IMR-90 (cell line): ENCODE measurements around the gene MAPKAP1. TPM values are rescaled to one million over a fixed set of nuclear protein-coding genes. Genes with fewer than 3 reads are reported as not detected.

Experiments
- ATAC-seq: fragments of 200-7000 bp; cut with Tn5 transposase; 2 replicates; pipeline ENCODE4 v1.9.1; 2020; ENCODE audit warnings: low read depth, mild to moderate bottlenecking, moderate library complexity
- BruUV-seq: library from RNA; stranded (reverse); fragments of 400-500 nt; replicated peaks from 2 replicates; lab custom pipeline; 2021; lab: Mats Ljungman, UMichigan
- CTCF ChIA-PET: fragments of 300-600 bp; formaldehyde crosslinking; extraction: SDS; loops from one replicate; lab custom pipeline; 2021; ENCODE audit warnings: antibody characterized with exemption; lab: Yijun Ruan, JAX
- POLR2A ChIA-PET: fragments of 300-600 bp; sonication (Branson Sonifier 250); formaldehyde crosslinking; loops from one replicate; lab custom pipeline; 2022; ENCODE audit warnings: antibody characterized with exemption; ENCODE audit not compliant: unreplicated experiment; lab: Charles Lee
- DNase-seq: peaks from one replicate; pipeline ENCODE4 v3.0.0; 2013
- H2AFZ ChIP-seq: replicated peaks from 2 replicates; pipeline ENCODE3; 2013; ENCODE audit warnings: low read length, mild to moderate bottlenecking; ENCODE audit not compliant: poor library complexity
- H2AK5ac ChIP-seq: 2 replicates; pipeline ENCODE4 v1.6.1; 2013; ENCODE audit warnings: low read depth, low read length, inconsistent platforms
- H2AK9ac ChIP-seq: replicated peaks from 2 replicates; pipeline ENCODE3; 2013; ENCODE audit warnings: mild to moderate bottlenecking, low read depth, low read length, moderate library complexity; ENCODE audit not compliant: poor library complexity
- H2BK120ac ChIP-seq: 2 replicates; pipeline ENCODE4 v1.6.1; 2013; ENCODE audit warnings: low read depth, low read length, inconsistent platforms
- H2BK15ac ChIP-seq: 3 replicates; pipeline ENCODE4 v1.6.1; 2013; ENCODE audit warnings: low read depth, low read length, inconsistent platforms
- H2BK20ac ChIP-seq: 2 replicates; pipeline ENCODE4 v1.6.1; 2013; ENCODE audit warnings: low read depth, mild to moderate bottlenecking, inconsistent platforms, low read length, moderate library complexity
- H2BK5ac ChIP-seq: 2 replicates; pipeline ENCODE4 v1.6.1; 2013; ENCODE audit warnings: mild to moderate bottlenecking, low read depth, low read length, inconsistent platforms; ENCODE audit not compliant: poor library complexity, severe bottlenecking
- H3K14ac ChIP-seq: replicated peaks from 2 replicates; pipeline ENCODE4 v1.6.1; 2013; ENCODE audit warnings: low read depth, low read length, inconsistent platforms
- H3K18ac ChIP-seq: 2 replicates; pipeline ENCODE4 v1.6.1; 2013; ENCODE audit warnings: low read depth, low read length, control low read depth
- H3K23ac ChIP-seq: 2 replicates; pipeline ENCODE4 v1.6.1; 2013; ENCODE audit warnings: low read depth, low read length, inconsistent platforms
- H3K27ac ChIP-seq: 2 replicates; pipeline ENCODE4 v1.5.1; 2013; ENCODE audit warnings: mild to moderate bottlenecking, control low read depth, low read length; ENCODE audit not compliant: insufficient read depth
- H3K27me3 ChIP-seq: 2 replicates; pipeline ENCODE4 v1.6.1; 2013; ENCODE audit warnings: low read length; ENCODE audit not compliant: control insufficient read depth, insufficient read depth
- H3K36me3 ChIP-seq: 2 replicates; pipeline ENCODE4 v1.6.1; 2013; ENCODE audit warnings: low read length, mixed read lengths; ENCODE audit not compliant: control insufficient read depth, insufficient read depth
- H3K4ac ChIP-seq: 2 replicates; pipeline ENCODE4 v1.6.1; 2013; ENCODE audit warnings: low read depth, low read length, inconsistent platforms
- H3K4me1 ChIP-seq: 2 replicates; pipeline ENCODE4 v1.6.1; 2013; ENCODE audit warnings: low read length, mixed read lengths; ENCODE audit not compliant: control insufficient read depth, insufficient read depth
- H3K4me2 ChIP-seq: 2 replicates; pipeline ENCODE4 v1.6.1; 2013; ENCODE audit warnings: low read depth, mild to moderate bottlenecking, control low read depth, low read length, moderate library complexity
- H3K4me3 ChIP-seq: 2 replicates; pipeline ENCODE4 v1.5.1; 2013; ENCODE audit warnings: low read depth, mild to moderate bottlenecking, control low read depth, low read length, moderate library complexity; ENCODE audit not compliant: insufficient read depth
- H3K56ac ChIP-seq: 2 replicates; pipeline ENCODE4 v1.6.1; 2013; ENCODE audit warnings: low read length, inconsistent platforms; ENCODE audit not compliant: insufficient read depth; ENCODE audit errors: extremely low read depth
- H3K79me1 ChIP-seq, 2 experiments: 2 replicates each; pipeline ENCODE4 v1.6.1; 2013; ENCODE audit warnings: low read length in 2 of 2, inconsistent platforms in 1 of 2, low read depth in 1 of 2
- H3K9ac ChIP-seq: 2 replicates; pipeline ENCODE4 v1.6.1; 2013; ENCODE audit warnings: low read depth, low read length, control low read depth
- H3K9me1 ChIP-seq: 2 replicates; pipeline ENCODE4 v1.6.1; 2013; ENCODE audit warnings: low read length, inconsistent platforms; ENCODE audit not compliant: insufficient read depth
- H3K9me3 ChIP-seq: 2 replicates; pipeline ENCODE4 v1.6.1; 2013; ENCODE audit warnings: low read length; ENCODE audit not compliant: control insufficient read depth, insufficient read depth
- H4K20me1 ChIP-seq: 2 replicates; pipeline ENCODE4 v1.6.1; 2013; ENCODE audit warnings: low read length, inconsistent platforms; ENCODE audit not compliant: insufficient read depth
- H4K5ac ChIP-seq: 2 replicates; pipeline ENCODE4 v1.6.1; 2013; ENCODE audit warnings: mild to moderate bottlenecking, low read depth, low read length, control low read depth
- H4K8ac ChIP-seq, 2 experiments: 2 replicates each; pipeline ENCODE4 v1.6.1; 2013; ENCODE audit warnings: low read depth in 2 of 2, low read length in 2 of 2, control low read depth in 1 of 2, inconsistent platforms in 1 of 2
- H4K91ac ChIP-seq: 2 replicates; pipeline ENCODE4 v1.6.1; 2013; ENCODE audit warnings: low read depth, low read length, inconsistent platforms; ENCODE audit not compliant: insufficient read depth
- BHLHE40 ChIP-seq: fragments of 150-350 bp; IDR thresholded peaks from 2 replicates; pipeline ENCODE4 v1.6.1; 2016; ENCODE audit warnings: mild to moderate bottlenecking, low read depth, low read length
- CHD1 ChIP-seq: IDR thresholded peaks from 2 replicates; pipeline ENCODE4 v1.6.1; 2012; ENCODE audit warnings: low read depth, low read length, improper control_type of control experiment
- FOS ChIP-seq: fragments of 150-350 bp; IDR thresholded peaks from 2 replicates; pipeline ENCODE4 v1.6.1; 2016; ENCODE audit warnings: low read depth, low read length
- MAFK ChIP-seq: IDR thresholded peaks from 2 replicates; pipeline ENCODE4 v1.6.1; 2012; ENCODE audit warnings: low read depth, low read length, improper control_type of control experiment
- MAZ ChIP-seq: IDR thresholded peaks from 2 replicates; pipeline ENCODE4 v1.6.1; 2012; ENCODE audit warnings: low read depth, mild to moderate bottlenecking, low read length, improper control_type of control experiment, moderate library complexity, borderline replicate concordance
- MXI1 ChIP-seq: IDR thresholded peaks from 2 replicates; pipeline ENCODE4 v1.6.1; 2012; ENCODE audit warnings: low read depth, mild to moderate bottlenecking, low read length, moderate library complexity, borderline replicate concordance
- NFE2L2 ChIP-seq: fragments of 150-350 bp; IDR thresholded peaks from 2 replicates; pipeline ENCODE4 v1.6.1; 2016; ENCODE audit warnings: low read depth, mild to moderate bottlenecking, low read length
- POLR2A ChIP-seq: IDR thresholded peaks from 2 replicates; pipeline ENCODE4 v1.6.1; 2012; ENCODE audit warnings: mild to moderate bottlenecking, low read depth, low read length
- RAD21 ChIP-seq: IDR thresholded peaks from 2 replicates; pipeline ENCODE4 v1.6.1; 2012; ENCODE audit warnings: low read length, improper control_type of control experiment
- RCOR1 ChIP-seq: IDR thresholded peaks from 2 replicates; pipeline ENCODE4 v1.6.1; 2012; ENCODE audit warnings: mild to moderate bottlenecking, low read length, improper control_type of control experiment; ENCODE audit not compliant: insufficient replicate concordance
- RFX5 ChIP-seq: IDR thresholded peaks from 2 replicates; pipeline ENCODE4 v1.8.0; 2012; ENCODE audit warnings: low read depth, mild to moderate bottlenecking, low read length, moderate library complexity
- SMC3 ChIP-seq: fragments of 150-350 bp; IDR thresholded peaks from 2 replicates; pipeline ENCODE4 v1.6.1; 2016; ENCODE audit warnings: low read depth, mild to moderate bottlenecking, antibody characterized with exemption, low read length, moderate library complexity
- WGBS, 2 experiments: methylation state at CpG; one replicate each; pipeline versions ENCODE4 v1.1.5 to v1.1.7; 2013; ENCODE audit warnings: missing lambda C conversion rate in 2 of 2; ENCODE audit not compliant: insufficient read length in 1 of 2; ENCODE audit errors: extremely low coverage in 2 of 2; 5-methylcytosine and 5-hydroxymethylcytosine counted together
- dilution Hi-C: fragments of 300-500 bp; cut with HindIII; formaldehyde crosslinking; loops from one replicate; pipeline ENCODE4 v1.14.3; 2018; ENCODE audit warnings: low sequenced_read_pairs; ENCODE audit not compliant: unreplicated experiment
- in situ Hi-C: fragments of 300-500 bp; cut with MboI; formaldehyde crosslinking; loops from 3 replicates; pipeline ENCODE4 v1.14.3; 2019; ENCODE audit warnings: low sequenced_read_pairs, inconsistent platforms, mixed read lengths
- intact Hi-C: fragments of 100-400 bp; cut with micrococcal nuclease; formaldehyde crosslinking; loops from 2 replicates; pipeline ENCODE4 v1.10.0; 2022
- polyA plus RNA-seq, 3 experiments: library from polyadenylated mRNA; depleted of rRNA; stranded (reverse); fragments of >200 nt; gene quantifications; 2 replicates each; pipeline ENCODE4 v1.2.3, GENCODE V29; 2012; ENCODE audit warnings: low replicate concordance in 1 of 3
- total RNA-seq: library from RNA; depleted of rRNA; stranded (reverse); fragments of >200 nt; gene quantifications from 2 replicates; pipeline ENCODE4 v1.2.3, GENCODE V29; 2012
- TF ChIP-seq, protein P1 (sequence below): fragments of 150-350 bp; IDR thresholded peaks from 2 replicates; pipeline ENCODE4 v1.6.1; 2016; ENCODE audit warnings: low read depth, mild to moderate bottlenecking, low read length, moderate library complexity, borderline replicate concordance
- TF ChIP-seq, protein P2 (sequence below): fragments of 150-350 bp; IDR thresholded peaks from 2 replicates; pipeline ENCODE4 v1.6.1; 2017; ENCODE audit warnings: mild to moderate bottlenecking, antibody characterized with exemption, low read length, low read depth
- TF ChIP-seq, protein P3 (sequence below): conservative IDR thresholded peaks from 2 replicates; pipeline ENCODE4 v1.5.1; 2012; ENCODE audit warnings: mild to moderate bottlenecking, low read depth, low read length, improper control_type of control experiment

MAPKAP1 gene
- total and polyA plus RNA-seq, 2 of the 4 experiments (the other 2 are of a cell fraction), result 87.2 to 158 TPM

DNA sequence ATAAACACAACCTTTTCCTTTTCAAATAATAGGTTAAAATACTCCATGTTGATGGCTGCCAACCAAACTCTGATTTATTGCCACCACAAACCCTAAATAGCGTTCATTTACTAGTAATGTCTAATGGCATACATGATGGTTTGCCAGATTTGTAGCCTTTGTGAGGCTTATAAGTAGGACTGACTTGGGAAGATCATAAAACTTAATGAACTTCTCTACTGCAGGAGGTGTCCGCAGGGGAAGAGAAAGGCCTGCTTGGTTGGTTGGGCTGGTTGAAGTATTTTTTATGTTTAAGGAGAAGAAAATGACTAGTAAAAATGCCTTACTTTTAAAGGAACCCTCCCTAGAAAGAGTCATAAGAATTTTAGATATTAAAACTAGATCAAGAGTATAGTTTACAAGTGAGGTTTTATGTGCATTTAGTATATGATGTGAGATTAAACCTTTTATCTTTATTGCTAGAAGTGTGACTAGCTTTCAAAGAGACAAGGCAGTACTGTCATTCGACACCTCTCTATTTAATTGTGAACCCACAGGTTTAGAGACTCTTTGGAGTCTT, 45.1 kb upstream of the MAPKAP1 start:
- no peak for ATAC-seq
- Histone ChIP-seq H3K18ac (no peak overlapping the region), H2BK120ac (no peak overlapping the region), H3K36me3 (peaks cover 2% of the 10 kb centered on the region; the same call in 1 of the 2 replicates), H3K79me1 (peaks cover 15 to 44% of the 10 kb centered on the region in 2 experiments; a peak in 3 of 4 replicates), H3K9me3 (no peaks in the 10 kb centered on the region), H2BK20ac (no peak overlapping the region), H3K9me1 (no peaks in the 10 kb centered on the region; the same call in 1 of the 2 replicates), H3K27me3 (no peaks in the 10 kb centered on the region), H4K5ac (no peak overlapping the region), H3K4ac (no peak overlapping the region), H2BK15ac (no peak overlapping the region), H3K4me1 (no peaks in the 10 kb centered on the region), H4K8ac (no peak overlapping the region), H4K20me1 (peaks cover 11% of the 10 kb centered on the region), H3K4me3 (no peak overlapping the region), H3K9ac (no peak overlapping the region), H3K27ac (no peak overlapping the region), H3K56ac (no peak overlapping the region), H3K14ac (no peak overlapping the region), H4K91ac (no peak overlapping the region), H2BK5ac (no peak overlapping the region), H3K4me2 (no peak overlapping the region), H2AK5ac (no peak overlapping the region), H2AK9ac (no peak overlapping the region), H2AFZ (no peak overlapping the region), H3K23ac (no peak overlapping the region)
- CTCF ChIA-PET, result no interaction called here
- POLR2A ChIA-PET, result no interaction called here
- dilution Hi-C loops (no loop called here), in situ Hi-C loops (no loop called here), intact Hi-C loops (loop anchor here (5.0 kb wide), 1 partner anchor 75 kb away; no protein-coding TSS in a partner anchor)
- no peak for TF ChIP-seq RAD21
- TF ChIP-seq, protein P1, sequence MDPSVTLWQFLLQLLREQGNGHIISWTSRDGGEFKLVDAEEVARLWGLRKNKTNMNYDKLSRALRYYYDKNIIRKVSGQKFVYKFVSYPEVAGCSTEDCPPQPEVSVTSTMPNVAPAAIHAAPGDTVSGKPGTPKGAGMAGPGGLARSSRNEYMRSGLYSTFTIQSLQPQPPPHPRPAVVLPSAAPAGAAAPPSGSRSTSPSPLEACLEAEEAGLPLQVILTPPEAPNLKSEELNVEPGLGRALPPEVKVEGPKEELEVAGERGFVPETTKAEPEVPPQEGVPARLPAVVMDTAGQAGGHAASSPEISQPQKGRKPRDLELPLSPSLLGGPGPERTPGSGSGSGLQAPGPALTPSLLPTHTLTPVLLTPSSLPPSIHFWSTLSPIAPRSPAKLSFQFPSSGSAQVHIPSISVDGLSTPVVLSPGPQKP, result no peak
- no peak for TF ChIP-seq NFE2L2
- TF ChIP-seq BHLHE40, result no peak
- TF ChIP-seq RCOR1, result no peak
- TF ChIP-seq MAZ, result no peak
- TF ChIP-seq, protein P2, sequence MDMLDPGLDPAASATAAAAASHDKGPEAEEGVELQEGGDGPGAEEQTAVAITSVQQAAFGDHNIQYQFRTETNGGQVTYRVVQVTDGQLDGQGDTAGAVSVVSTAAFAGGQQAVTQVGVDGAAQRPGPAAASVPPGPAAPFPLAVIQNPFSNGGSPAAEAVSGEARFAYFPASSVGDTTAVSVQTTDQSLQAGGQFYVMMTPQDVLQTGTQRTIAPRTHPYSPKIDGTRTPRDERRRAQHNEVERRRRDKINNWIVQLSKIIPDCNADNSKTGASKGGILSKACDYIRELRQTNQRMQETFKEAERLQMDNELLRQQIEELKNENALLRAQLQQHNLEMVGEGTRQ, result no peak
- no peak for TF ChIP-seq CHD1
- no peak for TF ChIP-seq FOS
- no peak for TF ChIP-seq MXI1
- TF ChIP-seq SMC3, result no peak
- TF ChIP-seq, protein P3, sequence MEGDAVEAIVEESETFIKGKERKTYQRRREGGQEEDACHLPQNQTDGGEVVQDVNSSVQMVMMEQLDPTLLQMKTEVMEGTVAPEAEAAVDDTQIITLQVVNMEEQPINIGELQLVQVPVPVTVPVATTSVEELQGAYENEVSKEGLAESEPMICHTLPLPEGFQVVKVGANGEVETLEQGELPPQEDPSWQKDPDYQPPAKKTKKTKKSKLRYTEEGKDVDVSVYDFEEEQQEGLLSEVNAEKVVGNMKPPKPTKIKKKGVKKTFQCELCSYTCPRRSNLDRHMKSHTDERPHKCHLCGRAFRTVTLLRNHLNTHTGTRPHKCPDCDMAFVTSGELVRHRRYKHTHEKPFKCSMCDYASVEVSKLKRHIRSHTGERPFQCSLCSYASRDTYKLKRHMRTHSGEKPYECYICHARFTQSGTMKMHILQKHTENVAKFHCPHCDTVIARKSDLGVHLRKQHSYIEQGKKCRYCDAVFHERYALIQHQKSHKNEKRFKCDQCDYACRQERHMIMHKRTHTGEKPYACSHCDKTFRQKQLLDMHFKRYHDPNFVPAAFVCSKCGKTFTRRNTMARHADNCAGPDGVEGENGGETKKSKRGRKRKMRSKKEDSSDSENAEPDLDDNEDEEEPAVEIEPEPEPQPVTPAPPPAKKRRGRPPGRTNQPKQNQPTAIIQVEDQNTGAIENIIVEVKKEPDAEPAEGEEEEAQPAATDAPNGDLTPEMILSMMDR, result no peak
- TF ChIP-seq RFX5, result no peak
- no peak for TF ChIP-seq MAFK
- TF ChIP-seq POLR2A, result no peak
- DNase-seq, result no peak
- BruUV-seq, result no TSS peak
- no CpG with 5 or more reads among the region's 3 CpGs for WGBS, 2 experiments
